HEK293T (cell line): ENCODE results near the gene RAB44.

Experiments used
- BHLHE40 ChIP-seq: fragments of 450-650 bp; IDR thresholded peaks from 2 replicates; pipeline ENCODE4 v1.6.1; 2016; ENCODE audit warnings: mild to moderate bottlenecking, moderate library complexity, borderline replicate concordance
- FOXA1 ChIP-seq: fragments of 450-650 bp; IDR thresholded peaks from 2 replicates; pipeline ENCODE4 v1.6.1; 2016; ENCODE audit warnings: mild to moderate bottlenecking
- FOXK2 ChIP-seq: fragments of 450-650 bp; IDR thresholded peaks from 2 replicates; pipeline ENCODE4 v1.6.1; 2016; ENCODE audit warnings: mild to moderate bottlenecking
- FOXM1 ChIP-seq: fragments of 450-650 bp; IDR thresholded peaks from 2 replicates; pipeline ENCODE4 v1.6.1; 2017; ENCODE audit warnings: mild to moderate bottlenecking, borderline replicate concordance
- HDGF ChIP-seq: fragments of 450-650 bp; IDR thresholded peaks from 2 replicates; pipeline ENCODE4 v1.6.1; 2017; ENCODE audit warnings: antibody characterized with exemption, borderline replicate concordance
- L3MBTL2 ChIP-seq: fragments of 450-650 bp; conservative IDR thresholded peaks from 2 replicates; pipeline ENCODE4 v1.6.1; 2016; ENCODE audit warnings: mild to moderate bottlenecking
- LEF1 ChIP-seq: fragments of 450-650 bp; IDR thresholded peaks from 2 replicates; pipeline ENCODE4 v1.6.1; 2017; ENCODE audit warnings: mild to moderate bottlenecking, borderline replicate concordance
- SP1 ChIP-seq: fragments of 450-650 bp; IDR thresholded peaks from 2 replicates; pipeline ENCODE4 v1.6.1; 2017
- SUZ12 ChIP-seq: fragments of 450-650 bp; IDR thresholded peaks from 2 replicates; pipeline ENCODE4 v1.6.1; 2016; ENCODE audit warnings: mild to moderate bottlenecking
- TARDBP ChIP-seq: fragments of 450-650 bp; IDR thresholded peaks from 2 replicates; pipeline ENCODE4 v1.6.1; 2016
- ZNF384 ChIP-seq: fragments of 450-650 bp; IDR thresholded peaks from 2 replicates; pipeline ENCODE4 v1.6.1; 2016

DNA sequence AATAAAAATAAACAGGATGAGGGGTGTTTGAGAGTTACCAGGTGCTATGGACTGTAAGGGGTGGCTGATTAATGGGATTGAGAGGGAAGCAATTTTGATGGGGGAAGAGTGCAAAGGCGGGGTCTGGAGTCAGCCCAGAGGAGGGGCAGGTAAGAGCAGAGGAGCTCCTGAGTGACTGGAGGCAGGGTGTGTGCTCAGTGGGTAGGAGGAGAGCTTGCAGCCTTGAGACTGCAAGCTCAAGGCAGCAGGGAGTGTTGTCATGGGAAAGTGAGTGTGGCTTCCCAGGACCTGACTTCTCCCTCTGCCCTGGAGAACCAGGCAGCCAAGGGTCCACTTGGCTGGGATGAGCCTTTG is 54.2 kb downstream of the RAB44 start:
- TF ChIP-seq SUZ12 (no peak), ZNF384 (no peak), TARDBP (no peak), L3MBTL2 (no peak), FOXM1 (no peak), SP1 (no peak), BHLHE40 (no peak), HDGF (no peak), FOXK2 (no peak), LEF1 (no peak), FOXA1 (no peak)
